GM19099 (cell line): ENCODE measurements around the gene BTBD8.

Experiments used
- POLR2A ChIP-seq: IDR thresholded peaks from 3 replicates; pipeline ENCODE4 v1.6.1; 2011; ENCODE audit warnings: low read depth; ENCODE audit not compliant: insufficient read length; ENCODE audit errors: extremely low read depth

The BTBD8 gene

DNA sequence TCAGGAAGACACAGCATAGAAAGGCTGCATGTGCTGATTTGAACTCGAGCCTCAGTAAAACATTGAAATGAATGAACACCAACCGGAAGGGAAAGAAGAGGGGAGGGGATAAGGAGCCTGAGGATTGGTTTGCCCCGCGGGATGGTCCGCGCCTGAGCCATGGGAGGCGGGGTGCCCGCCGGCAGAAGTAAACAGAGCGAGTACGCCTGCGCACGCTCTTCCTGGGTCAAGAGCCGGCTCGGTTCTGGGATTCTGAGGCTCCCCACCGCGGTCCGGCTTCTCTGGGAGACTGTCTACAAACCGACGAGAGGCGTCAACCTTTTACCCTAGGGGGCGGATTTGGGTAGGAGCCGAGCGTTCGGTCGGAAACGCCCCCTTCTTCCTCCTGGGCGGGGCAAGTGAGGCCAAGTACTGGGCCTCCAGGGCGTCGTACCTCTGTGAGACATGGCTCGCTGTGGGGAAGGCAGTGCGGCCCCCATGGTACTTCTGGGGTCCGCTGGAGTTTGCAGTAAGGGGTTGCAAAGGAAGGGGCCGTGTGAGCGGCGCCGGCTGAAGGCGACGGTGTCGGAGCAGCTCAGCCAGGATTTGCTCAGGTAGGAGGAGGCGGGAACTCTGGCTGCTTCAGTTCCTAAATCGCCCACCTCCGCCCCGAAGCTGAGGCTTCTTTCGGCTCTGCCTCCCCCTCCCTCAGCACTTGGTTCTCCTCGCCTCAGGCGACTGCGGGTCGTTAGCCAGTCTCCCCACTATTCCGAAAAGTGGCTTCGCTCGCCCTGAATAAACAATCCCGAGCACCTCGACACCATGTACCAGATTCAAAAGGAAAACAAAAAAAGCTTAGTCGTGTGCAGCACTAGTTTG is at the start of gene BTBD8:
Gene BTBD8 (plus strand): TSS at position 218 of the 858 bp plus-strand sequence. CDS start 227 bp downstream, at position 445.
- no peak for TF ChIP-seq POLR2A

DNA sequence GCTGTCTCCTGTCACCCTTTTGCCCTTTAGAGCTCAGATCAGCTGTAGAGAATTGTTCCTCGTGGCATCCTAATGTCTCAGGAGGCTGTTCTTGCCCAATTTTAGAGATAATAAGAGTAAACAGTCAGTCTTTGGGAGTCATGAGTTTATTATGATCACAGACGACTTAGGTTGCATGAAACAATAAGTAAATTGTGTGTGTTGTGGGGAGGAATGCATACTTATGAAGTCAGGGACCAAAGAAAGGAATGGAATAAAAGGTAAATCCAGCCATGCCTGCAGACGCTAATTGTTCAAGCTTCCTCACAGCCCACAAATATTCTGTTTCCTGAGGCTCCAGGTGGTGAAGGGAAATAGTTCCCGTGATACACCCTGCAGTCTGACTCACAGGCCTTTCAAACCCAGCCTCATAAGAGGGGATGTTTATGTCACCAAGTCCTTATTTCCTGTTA is 49.5 kb upstream of the BTBD8 start:
- no peak for TF ChIP-seq POLR2A

DNA sequence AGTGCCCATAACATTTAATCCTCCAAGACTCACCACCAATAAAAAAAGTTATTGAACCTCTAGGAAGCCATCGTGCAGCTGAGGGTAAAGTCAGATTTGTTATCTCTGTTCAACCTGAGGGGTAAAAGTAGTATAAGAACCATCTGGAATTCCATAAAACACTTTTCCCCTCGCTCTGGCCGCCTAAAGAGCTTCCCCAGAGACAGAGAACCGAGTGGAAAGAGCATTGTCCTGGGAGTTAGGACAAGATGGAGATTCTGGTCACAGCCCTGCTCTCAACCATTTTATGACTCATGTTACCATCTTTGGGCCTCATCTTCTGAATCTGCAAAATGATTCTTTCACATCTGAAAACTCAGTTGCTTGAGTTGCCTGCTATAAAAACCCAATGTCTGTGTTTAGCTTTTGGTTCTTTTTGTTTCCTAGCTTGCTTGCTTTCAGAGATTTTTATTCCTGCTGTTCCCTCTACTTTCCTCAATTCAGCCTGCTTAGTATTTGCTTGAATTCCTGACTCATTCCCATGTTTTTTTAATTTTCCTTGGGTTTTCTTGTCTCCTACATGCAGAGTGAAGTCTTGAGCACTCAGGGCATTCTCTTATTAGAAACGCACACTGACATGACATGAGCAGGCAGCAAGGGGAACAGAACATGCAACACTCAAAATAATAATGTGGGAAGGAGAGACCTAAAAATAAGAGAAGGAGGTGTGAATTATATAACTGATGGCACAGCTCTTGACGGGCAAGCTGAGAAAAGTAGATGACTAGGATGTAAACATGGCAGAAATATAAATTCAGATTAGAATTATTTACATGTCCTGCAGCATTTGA is 48.6 kb upstream of the BTBD8 start:
- no peak for TF ChIP-seq POLR2A

GRCh38 chr1:92037400-92037799 is 42.7 kb upstream of the BTBD8 start:
- TF ChIP-seq POLR2A, result no peak

DNA sequence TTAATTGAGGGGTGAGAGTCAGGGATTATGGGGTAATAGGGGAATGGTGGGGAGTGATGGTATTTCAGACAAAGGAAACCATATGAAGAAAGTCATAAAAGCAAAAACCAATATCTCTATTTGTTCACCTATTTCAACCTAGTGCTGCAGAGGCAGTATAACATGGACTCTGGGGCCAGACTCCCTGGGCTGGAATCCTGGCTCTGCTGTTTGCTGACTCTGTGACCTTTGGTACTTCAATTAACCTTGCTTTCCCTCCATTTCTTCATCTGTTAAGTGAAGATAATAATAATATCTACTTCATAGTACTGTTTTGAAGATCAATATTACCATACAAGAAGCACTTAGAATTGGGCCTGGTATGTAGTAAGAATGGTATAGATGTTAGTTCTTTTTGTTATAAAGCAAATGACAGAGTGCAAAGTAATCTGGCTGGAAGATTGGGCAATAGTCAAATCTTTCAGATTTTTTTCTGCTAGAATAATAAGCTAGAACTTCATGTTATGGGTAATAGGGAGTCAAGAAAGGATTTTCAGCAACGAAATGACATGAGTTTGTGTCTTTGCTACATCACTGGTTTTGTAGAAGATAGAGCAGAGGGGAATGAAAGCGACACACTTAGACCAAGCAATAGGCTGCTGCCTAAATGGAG is 41.3 kb upstream of the BTBD8 start:
- no peak for TF ChIP-seq POLR2A

DNA sequence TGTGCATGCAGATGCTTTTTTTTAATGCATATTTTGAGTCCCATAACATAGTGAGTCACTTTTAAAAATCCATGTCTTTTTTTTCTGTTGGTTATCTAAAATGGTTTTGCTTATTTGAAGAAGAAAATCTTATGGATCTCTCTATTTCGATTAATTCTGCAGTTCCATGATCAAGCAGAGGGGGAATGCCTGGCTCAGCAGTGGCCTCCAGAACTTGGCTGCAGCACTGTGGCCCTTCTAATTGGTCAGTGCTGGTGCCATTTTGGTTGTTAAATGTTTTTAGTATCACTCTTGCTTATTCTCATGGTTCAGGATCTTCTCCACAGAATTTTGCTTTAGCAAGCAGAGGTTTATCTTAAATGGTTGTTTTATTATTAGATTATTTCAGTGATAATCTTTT is 39.2 kb upstream of the BTBD8 start:
- TF ChIP-seq POLR2A, result no peak

DNA sequence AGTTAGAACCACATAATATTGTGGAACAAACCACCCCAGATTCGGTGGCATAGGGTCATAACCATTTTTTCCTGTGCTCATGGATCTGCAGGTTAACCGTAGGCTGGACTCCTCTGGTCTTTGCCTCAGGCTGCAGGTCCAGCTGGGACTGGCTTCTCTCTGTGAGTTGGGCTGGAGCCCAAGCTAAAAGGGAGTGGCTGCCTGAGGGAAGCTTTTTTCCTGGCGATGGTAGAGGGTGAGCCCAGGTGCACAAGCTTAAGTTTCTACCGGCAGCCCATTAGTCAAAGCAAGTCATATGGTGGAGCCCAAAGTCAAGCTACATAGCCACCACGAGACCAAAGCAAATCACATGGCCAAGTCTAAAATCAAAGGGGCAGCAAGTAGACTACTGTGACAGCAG is 36.5 kb upstream of the BTBD8 start:
- TF ChIP-seq POLR2A, result no peak

DNA sequence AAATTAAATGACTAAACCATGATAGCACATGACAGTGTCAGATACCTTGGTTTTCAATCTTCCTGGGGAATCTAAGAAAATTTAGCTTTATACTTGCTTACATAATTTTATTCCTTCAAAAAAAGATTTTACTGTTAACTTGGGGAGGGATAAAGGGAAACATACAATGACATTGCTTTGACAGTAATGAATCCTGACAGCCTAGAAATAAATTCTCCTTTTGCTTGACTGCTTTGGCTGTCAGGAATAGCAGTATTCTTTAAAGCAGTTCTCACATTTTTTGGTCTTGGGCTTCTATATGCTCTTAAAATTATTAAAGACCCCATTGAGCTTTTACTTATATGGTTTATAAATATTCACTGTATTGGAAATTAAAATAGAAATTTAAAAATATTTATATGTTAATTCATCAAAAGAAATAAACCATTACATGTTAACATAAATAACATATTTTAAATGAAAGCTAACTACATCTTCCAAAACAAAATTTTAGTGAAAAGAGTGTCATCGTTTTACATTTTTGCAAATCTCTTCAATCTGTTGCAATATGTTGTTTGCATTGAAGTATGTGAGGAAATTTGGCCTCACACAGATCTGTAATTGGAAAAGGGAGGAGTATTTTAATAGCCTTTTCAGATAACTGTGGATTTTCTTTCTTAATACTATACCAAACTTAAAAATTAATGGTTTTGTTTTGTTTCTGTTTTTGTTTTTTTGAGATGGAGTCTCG is 34.2 kb upstream of the BTBD8 start:
- TF ChIP-seq POLR2A, result no peak

DNA sequence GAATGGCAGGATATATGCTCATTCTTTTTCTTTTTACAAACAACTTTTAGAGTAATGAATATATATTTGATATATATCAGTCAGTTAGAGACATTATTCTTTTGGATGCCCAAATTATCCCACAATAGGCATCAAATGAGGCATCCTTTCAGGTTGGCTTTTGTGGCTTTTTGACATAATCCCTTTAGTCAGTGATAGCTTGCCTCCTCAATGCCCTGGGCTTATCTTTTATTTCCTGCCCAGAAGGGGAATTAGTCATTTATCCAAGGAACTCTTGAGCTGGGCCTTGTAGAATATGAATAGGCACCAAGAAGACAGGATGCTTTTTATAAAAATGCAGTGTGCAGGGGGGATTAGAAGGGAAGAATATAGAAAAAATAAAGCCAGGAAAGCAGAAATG is 28.2 kb upstream of the BTBD8 start:
- TF ChIP-seq POLR2A, result no peak

DNA sequence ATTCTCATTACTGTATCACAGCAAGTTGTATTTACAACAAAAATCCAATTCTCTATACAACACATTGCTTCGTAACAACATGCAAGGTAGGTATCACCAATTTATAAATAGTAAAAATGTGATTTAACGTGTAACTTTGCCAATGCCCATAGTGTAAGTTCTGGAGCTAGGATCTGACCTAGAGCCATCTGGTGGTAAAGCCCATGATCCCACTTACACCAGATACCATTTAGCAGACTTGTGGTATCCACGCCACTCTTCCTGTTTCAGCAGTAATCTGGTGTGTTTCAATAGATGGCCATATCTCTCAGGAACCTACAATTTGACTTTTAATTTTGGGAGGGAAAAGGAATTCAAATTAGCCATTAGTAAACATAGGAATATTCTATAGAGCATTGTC is 15.1 kb upstream of the BTBD8 start:
- TF ChIP-seq POLR2A, result no peak

DNA sequence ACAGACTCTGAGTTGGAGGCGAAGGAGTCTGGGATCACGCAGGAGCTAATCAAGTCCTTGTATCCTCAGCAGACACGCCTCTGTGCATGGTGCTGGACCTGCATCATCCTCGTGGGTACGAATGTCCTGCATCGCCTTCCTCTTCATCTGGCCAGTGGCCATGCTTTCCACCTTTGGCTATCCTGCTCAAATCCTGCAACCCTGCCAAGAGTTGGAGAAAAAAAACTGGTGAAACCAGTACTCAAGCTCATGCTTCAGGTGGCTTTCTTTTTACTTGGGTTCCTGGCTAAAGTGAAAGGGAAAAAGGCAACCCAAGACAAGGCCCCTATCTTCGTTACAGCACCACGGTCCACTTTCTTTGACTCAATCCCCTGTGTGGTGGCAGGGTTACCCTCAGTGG is 13.8 kb upstream of the BTBD8 start:
- TF ChIP-seq POLR2A, result no peak

DNA sequence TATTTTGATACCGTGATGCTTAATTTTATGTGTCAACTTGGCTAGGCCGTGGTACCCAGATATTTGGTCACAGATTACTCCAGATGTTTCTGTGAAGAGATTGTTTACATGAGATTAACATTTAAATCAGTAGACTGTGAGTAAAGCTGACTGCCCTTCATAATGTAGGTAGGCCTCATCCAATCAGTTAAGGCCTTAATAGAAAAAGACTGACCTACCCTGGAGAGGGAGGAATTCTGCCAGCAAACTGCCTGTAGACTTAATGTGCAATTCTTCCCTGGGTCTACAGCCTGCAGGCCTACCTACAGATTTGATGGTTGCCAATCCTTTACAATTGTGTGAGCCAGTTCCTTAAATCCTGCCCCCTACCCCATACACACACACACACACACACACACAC is 9.3 kb upstream of the BTBD8 start:
- TF ChIP-seq POLR2A, result no peak

GRCh38 chr1:92075311-92075710 is 4.8 kb upstream of the BTBD8 start, which contains the start of gene SETSIP:
SETSIP (minus strand) TSS chr1:92075411; CDS start chr1:92075411, 0 bp downstream.
- TF ChIP-seq POLR2A, result no peak

GRCh38 chr1:92076363-92076762 is 3.8 kb upstream of the BTBD8 start:
- TF ChIP-seq POLR2A, result no peak

GRCh38 chr1:92079441-92079840 is 704 bp upstream of the BTBD8 start:
- TF ChIP-seq POLR2A, result no peak
